DMS53 treated with DMSO at 0.1 percent for 48 hours (cell line): ENCODE data around the gene SLC10A7.

ENCODE experiments used
- DNase-seq: peaks from one replicate; lab custom pipeline; 2025; ENCODE audit not compliant: unreplicated experiment; lab: John Stamatoyannopoulos, UW

SLC10A7 gene

DNA sequence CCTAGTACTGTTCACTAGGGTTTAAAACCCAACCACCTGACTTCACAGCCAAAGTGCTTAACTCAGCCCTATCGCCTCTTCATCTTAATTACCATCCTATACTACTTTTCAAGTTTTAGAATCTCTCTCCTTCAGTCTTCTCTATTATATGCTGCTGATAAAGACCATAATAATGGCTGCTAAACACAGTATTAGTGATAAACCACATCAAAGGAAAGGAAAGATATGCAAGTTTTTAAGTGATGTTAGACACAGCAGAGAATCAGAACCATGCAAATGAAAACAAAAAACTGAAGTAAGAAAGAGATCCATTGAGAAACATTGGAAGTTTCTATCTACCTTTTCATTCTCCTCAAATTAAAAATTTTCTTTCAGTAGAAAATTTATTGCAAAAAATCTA lies 206.6 kb downstream of the SLC10A7 start:
- DNase-seq: no peak

- DNase-seq: no peak
Observed at GRCh38 chr4:146311238-146311970, 210.3 kb downstream of the SLC10A7 start.

GRCh38 chr4:146310319-146311021 lies 211.3 kb downstream of the SLC10A7 start:
- no peak for DNase-seq

DNA sequence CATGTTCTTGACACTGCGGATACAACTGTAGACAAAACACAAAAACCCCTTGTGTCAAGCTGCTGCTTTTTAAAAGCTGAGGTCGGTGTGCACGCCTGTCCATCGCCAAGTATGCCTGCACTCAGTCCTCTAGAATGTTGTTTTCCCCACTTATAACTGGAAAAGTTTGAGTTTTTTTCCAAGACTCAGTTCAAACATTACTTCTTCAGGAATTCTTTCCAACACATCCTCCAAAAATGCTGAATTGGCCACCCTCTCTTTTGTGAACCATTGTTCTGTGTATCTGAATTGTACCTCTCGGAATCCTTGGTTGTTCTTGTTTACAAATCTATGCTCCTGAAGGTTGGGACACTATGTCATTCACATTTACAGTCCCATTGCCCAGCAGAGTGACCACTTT lies 212.8 kb downstream of the SLC10A7 start:
- no peak for DNase-seq

GRCh38 chr4:146302822-146303221 lies 218.9 kb downstream of the SLC10A7 start:
- DNase-seq: no peak

DNA sequence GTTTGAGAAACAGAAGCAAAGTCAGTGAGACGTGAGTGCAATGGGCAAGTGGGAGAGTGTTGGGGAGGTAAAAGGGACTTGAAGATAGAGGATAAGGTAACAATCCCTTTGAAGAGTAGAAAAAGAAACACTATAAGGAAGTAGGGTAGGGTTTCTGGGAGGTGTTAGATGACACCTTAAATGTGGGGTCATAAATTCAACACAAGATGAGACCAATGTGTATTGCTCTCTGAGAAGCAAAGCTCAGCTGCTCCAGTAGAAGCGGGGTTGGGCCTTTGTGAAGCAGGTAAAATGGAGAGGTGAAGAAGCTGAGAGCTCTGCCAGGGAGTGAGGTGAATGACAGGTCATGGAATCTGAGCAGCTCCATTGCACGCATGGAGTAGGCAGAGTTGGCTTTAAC lies 222.1 kb downstream of the SLC10A7 start:
- no peak for DNase-seq

DNA sequence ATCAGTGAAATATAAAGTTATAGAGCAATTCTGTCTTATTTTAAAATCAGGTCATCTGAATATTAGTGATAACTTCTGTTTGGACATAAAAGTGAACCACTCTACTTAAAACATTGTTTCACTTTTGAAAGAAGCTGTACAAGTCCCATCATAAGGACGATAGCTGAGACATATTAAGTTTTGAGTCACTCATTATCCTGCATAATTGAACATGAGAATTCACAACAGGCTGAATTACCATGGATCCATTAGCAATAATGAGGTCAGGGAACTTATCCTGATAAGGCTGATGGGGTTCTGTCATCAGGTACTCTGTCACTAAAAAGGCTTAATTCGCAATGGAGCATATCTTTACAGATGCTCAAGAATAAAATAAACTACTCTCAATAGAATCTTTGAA lies 227.0 kb downstream of the SLC10A7 start:
- DNase-seq: no peak

- no peak for DNase-seq
Observed at GRCh38 chr4:146292508-146292907, 229.2 kb downstream of the SLC10A7 start.

GRCh38 chr4:146291313-146291712 lies 230.4 kb downstream of the SLC10A7 start:
- no peak for DNase-seq

DNA sequence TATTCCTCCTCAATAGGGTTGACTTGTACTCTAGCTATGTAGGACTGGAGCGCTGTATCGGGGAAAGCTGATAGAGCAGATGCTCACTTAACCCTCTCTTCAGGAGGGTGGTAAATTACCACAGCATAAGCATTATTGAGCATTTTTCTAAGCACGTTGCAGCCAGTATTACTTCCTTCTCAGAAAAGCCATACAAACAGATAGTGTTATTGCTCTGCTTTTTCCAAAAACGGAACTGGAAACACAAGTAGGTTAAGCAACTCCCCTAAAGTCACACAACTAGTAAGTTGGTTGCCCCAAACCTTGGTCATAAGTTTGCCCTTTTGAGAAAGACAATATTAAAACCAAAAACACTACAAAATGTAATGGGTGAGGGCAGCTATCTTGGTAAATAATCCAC lies 233.5 kb downstream of the SLC10A7 start:
- DNase-seq: no peak

DNA sequence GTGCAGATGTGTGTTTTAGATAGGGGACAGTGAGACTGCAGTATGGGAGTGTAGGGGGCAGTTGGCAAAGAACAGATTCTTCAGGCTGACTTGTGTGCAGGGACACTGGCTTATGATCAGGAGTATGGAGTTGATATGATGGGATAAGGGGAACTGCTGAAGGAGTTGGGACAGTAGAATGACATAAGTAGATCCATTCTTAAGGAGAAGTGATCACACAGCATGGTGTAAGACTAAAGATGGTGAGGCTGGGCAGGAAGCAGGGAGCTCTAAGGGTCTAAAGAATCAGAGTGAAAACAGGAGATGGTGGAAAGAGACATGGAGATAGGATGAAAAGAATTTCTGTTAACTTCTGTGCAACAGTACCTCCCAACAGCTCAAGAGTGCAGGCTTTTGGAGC lies 236.7 kb downstream of the SLC10A7 start:
- no peak for DNase-seq

- DNase-seq: no peak
Observed at GRCh38 chr4:146283758-146284651, 237.7 kb downstream of the SLC10A7 start.

DNA sequence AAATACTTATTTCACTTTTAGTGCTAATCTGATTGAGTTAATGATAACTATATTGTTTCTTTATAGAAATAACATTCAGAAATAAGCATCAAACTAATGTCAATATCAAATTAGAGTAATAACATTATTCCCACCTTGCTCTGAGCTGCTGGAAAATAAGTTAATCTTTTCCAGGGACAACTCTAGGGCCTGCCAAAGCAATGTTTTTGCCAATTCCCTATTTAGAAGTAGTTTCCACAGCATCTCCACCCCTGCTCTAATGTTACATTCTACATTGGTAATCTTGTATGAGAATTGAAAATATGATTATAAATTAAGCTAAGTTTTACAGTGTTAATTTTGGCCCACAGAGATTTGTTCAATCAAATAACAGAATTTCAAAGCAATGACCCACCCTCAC lies 239.1 kb downstream of the SLC10A7 start:
- no peak for DNase-seq

- no peak for DNase-seq
Observed at GRCh38 chr4:146278986-146279385, 242.8 kb downstream of the SLC10A7 start.

GRCh38 chr4:146275370-146275769 lies 246.4 kb downstream of the SLC10A7 start:
- no peak for DNase-seq

GRCh38 chr4:146274774-146275173 lies 247.0 kb downstream of the SLC10A7 start:
- DNase-seq: no peak

GRCh38 chr4:146273204-146273901 lies 248.4 kb downstream of the SLC10A7 start:
- DNase-seq: no peak

DNA sequence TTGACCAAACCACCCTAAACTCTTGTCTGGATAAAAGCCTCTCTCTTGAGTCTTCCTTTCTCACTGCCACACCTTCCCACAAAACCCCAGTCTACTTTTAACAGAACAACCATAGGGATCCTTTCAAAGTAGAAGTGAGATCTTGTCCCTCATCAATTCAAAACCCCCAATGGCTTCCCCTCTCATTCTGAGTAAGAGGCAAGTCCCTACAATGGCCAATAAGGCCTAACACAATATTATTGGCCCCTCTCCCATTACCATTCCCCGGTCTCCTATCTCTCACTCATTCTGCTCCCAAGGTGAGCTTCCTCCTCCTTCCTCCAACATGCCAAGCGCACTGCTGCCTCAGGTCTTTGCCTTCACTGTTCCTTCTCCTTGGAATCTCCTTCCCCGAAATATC lies 250.3 kb downstream of the SLC10A7 start:
- DNase-seq: no peak

DNA sequence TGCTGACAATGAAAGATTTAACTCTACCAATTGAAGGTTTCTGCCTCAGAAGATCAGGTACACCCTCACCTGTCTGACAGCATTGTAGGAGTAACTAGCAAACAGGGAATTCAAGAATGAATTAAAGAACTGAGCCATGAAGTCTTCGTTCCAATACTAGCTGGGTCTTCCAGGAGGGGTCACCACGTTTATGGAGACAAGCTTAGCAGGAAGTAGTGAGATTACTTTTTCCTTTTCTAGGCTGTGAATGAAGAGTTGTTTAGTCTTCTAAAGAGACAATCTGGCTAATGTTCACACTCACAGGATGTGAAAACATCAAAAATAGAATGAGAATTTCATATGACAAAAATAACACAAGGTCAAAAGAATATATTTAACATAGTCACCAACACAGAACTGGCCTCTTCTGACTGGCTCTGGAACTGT lies 252.5 kb downstream of the SLC10A7 start:
- DNase-seq: no peak

DNA sequence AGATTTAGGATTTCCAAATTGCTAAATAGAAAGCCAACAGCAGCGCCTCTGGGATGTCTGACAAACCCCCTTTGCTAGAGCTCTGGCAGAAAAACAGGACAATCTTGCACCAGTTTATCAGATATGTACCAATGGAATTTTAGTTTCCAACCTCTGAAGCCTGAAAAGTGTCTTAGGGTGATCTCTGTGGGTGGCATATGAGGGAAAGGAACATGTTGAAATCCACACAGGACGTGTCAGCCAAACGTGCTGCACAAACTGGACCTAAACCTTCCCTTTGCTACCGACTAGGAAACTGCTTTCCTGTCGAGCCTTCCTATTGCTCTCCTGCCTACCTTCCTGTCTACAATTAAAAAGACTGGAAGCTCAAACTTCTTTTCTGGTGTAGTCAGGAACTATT lies 253.9 kb downstream of the SLC10A7 start:
- DNase-seq: no peak

- no peak for DNase-seq
Observed at GRCh38 chr4:146265950-146266490, 255.7 kb downstream of the SLC10A7 start.
